ENCODE results near the gene PLCB4.

The PLCB4 gene

GRCh38 chr20:9160331-9160730 is 91.4 kb downstream of the PLCB4 start:
- TF ChIP-seq POLR2AphosphoS5 (IDR thresholded peaks at IDR 0.05; ENCODE audit: low read depth, low read length): no peak
- no peak for TF ChIP-seq FOXP2 (optimal IDR thresholded peaks at IDR 0.05; ENCODE audit: borderline replicate concordance, extremely low read depth, extremely low read length, insufficient read depth)
- no peak for TF ChIP-seq REST (IDR thresholded peaks at IDR 0.05; ENCODE audit: insufficient read depth in 1 of 2, low read depth in 2 of 2, low read length in 2 of 2)
- no peak for TF ChIP-seq TAF1 (IDR thresholded peaks at IDR 0.05; ENCODE audit: borderline replicate concordance, insufficient read depth, low read length)
- TF ChIP-seq SIN3A (IDR thresholded peaks at IDR 0.05; ENCODE audit: borderline replicate concordance, insufficient read depth, low read length): no peak

- TF ChIP-seq FOXP2 (optimal IDR thresholded peaks at IDR 0.05; ENCODE audit: borderline replicate concordance, extremely low read depth, extremely low read length, insufficient read depth): no peak
- no peak for TF ChIP-seq POLR2AphosphoS5 (IDR thresholded peaks at IDR 0.05; ENCODE audit: low read depth, low read length)
- no peak for TF ChIP-seq SIN3A (IDR thresholded peaks at IDR 0.05; ENCODE audit: borderline replicate concordance, insufficient read depth, low read length)
- no peak for TF ChIP-seq REST (IDR thresholded peaks at IDR 0.05; ENCODE audit: insufficient read depth in 1 of 2, low read depth in 2 of 2, low read length in 2 of 2)
- no peak for TF ChIP-seq TAF1 (IDR thresholded peaks at IDR 0.05; ENCODE audit: borderline replicate concordance, insufficient read depth, low read length)
Measured at GRCh38 chr20:9160757-9161156, 91.9 kb downstream of the PLCB4 start.

GRCh38 chr20:9161311-9161710 is 92.4 kb downstream of the PLCB4 start:
- no peak for TF ChIP-seq REST (IDR thresholded peaks at IDR 0.05; ENCODE audit: insufficient read depth in 1 of 2, low read depth in 2 of 2, low read length in 2 of 2)
- no peak for TF ChIP-seq TAF1 (IDR thresholded peaks at IDR 0.05; ENCODE audit: borderline replicate concordance, insufficient read depth, low read length)
- no peak for TF ChIP-seq SIN3A (IDR thresholded peaks at IDR 0.05; ENCODE audit: borderline replicate concordance, insufficient read depth, low read length)
- no peak for TF ChIP-seq FOXP2 (optimal IDR thresholded peaks at IDR 0.05; ENCODE audit: borderline replicate concordance, extremely low read depth, extremely low read length, insufficient read depth)
- TF ChIP-seq POLR2AphosphoS5 (IDR thresholded peaks at IDR 0.05; ENCODE audit: low read depth, low read length): no peak

GRCh38 chr20:9163251-9163650 is 94.4 kb downstream of the PLCB4 start:
- no peak for TF ChIP-seq TAF1 (IDR thresholded peaks at IDR 0.05; ENCODE audit: borderline replicate concordance, insufficient read depth, low read length)

- no peak for TF ChIP-seq REST (IDR thresholded peaks at IDR 0.05; ENCODE audit: insufficient read depth in 1 of 2, low read depth in 2 of 2, low read length in 2 of 2)
- TF ChIP-seq FOXP2 (optimal IDR thresholded peaks at IDR 0.05; ENCODE audit: borderline replicate concordance, extremely low read depth, extremely low read length, insufficient read depth): no peak
- no peak for TF ChIP-seq SIN3A (IDR thresholded peaks at IDR 0.05; ENCODE audit: borderline replicate concordance, insufficient read depth, low read length)
- TF ChIP-seq TAF1 (IDR thresholded peaks at IDR 0.05; ENCODE audit: borderline replicate concordance, insufficient read depth, low read length): no peak
- TF ChIP-seq POLR2AphosphoS5 (IDR thresholded peaks at IDR 0.05; ENCODE audit: low read depth, low read length): no peak
Measured at GRCh38 chr20:9163995-9164394, 95.1 kb downstream of the PLCB4 start.

All from PFSK-1 (cell line).